OCI-LY1 (cell line): ENCODE measurements around the gene BBX.
A peak's percentile ranks its signal among the peaks of the same experiment; 100 is the strongest.

Experiments
- H2AFZ ChIP-seq: fragments of 200-600 bp; sonication (generic), shearing (Covaris generic); 2 replicates; pipeline ENCODE4 v1.6.0; 2014; ENCODE audit warnings: antibody characterized with exemption, mild to moderate bottlenecking, low read length
- H3F3A ChIP-seq: fragments of 200-600 bp; sonication (generic), shearing (Covaris generic); 2 replicates; pipeline ENCODE4 v1.6.0; 2014; ENCODE audit warnings: mild to moderate bottlenecking, antibody characterized with exemption, low read length, moderate library complexity; ENCODE audit not compliant: insufficient read depth
- H3K27ac ChIP-seq: fragments of 200-600 bp; sonication (generic); 2 replicates; pipeline ENCODE4 v1.5.1; 2014; ENCODE audit warnings: low read length, mixed run types, mild to moderate bottlenecking, low read depth; ENCODE audit not compliant: poor library complexity, severe bottlenecking
- H3K27me3 ChIP-seq: fragments of 200-600 bp; sonication (generic); 2 replicates; pipeline ENCODE4 v1.6.0; 2014; ENCODE audit warnings: antibody characterized with exemption, mild to moderate bottlenecking, low read length, moderate library complexity; ENCODE audit not compliant: insufficient read depth
- H3K36me3 ChIP-seq: fragments of 200-600 bp; sonication (generic); 2 replicates; pipeline ENCODE4 v1.6.1; 2014; ENCODE audit warnings: mild to moderate bottlenecking, antibody characterized with exemption, low read length, moderate library complexity, mixed read lengths; ENCODE audit not compliant: insufficient read depth
- H3K4me1 ChIP-seq: fragments of 200-600 bp; sonication (generic); 2 replicates; pipeline ENCODE4 v1.5.1; 2014; ENCODE audit warnings: mild to moderate bottlenecking, low read length, moderate library complexity; ENCODE audit not compliant: insufficient read depth, severe bottlenecking
- H3K4me2 ChIP-seq: fragments of 200-600 bp; sonication (generic), shearing (Covaris generic); 2 replicates; pipeline ENCODE4 v1.6.1; 2014; ENCODE audit warnings: low read length
- H3K4me3 ChIP-seq: fragments of 200-600 bp; sonication (generic); 2 replicates; pipeline ENCODE4 v1.5.1; 2014; ENCODE audit warnings: low read length, low read depth, mild to moderate bottlenecking, mixed read lengths; ENCODE audit not compliant: poor library complexity, severe bottlenecking
- H3K79me2 ChIP-seq: fragments of 200-600 bp; shearing (Covaris generic); 2 replicates; pipeline ENCODE4 v1.6.1; 2016; ENCODE audit warnings: mixed run types, low read length, mixed read lengths; ENCODE audit not compliant: insufficient read depth
- H3K9ac ChIP-seq: fragments of 200-600 bp; sonication (generic), shearing (Covaris generic); 2 replicates; pipeline ENCODE4 v1.6.1; 2014; ENCODE audit warnings: mild to moderate bottlenecking, low read length, mixed read lengths
- H3K9me2 ChIP-seq: fragments of 200-600 bp; sonication (generic), shearing (Covaris generic); 2 replicates; pipeline ENCODE4 v1.6.1; 2014; ENCODE audit warnings: low read depth, mild to moderate bottlenecking, low read length, mixed read lengths
- H3K9me3 ChIP-seq: fragments of 200-600 bp; shearing (Covaris generic); 2 replicates; pipeline ENCODE4 v1.6.1; 2014; ENCODE audit warnings: low read length, mixed read lengths
- H4K20me1 ChIP-seq: fragments of 200-600 bp; sonication (generic), shearing (Covaris generic); 2 replicates; pipeline ENCODE4 v1.6.0; 2016; ENCODE audit warnings: mild to moderate bottlenecking, low read length; ENCODE audit not compliant: insufficient read depth
- EZH2 ChIP-seq: fragments of 200-600 bp; sonication (generic), shearing (Covaris generic); IDR thresholded peaks from 2 replicates; pipeline ENCODE4 v1.8.0; 2017; ENCODE audit warnings: borderline replicate concordance, mixed run types, mild to moderate bottlenecking, antibody characterized with exemption, low read length, moderate library complexity, mixed read lengths
- TF ChIP-seq, protein P1 (sequence below): fragments of 200-600 bp; sonication (generic), shearing (Covaris generic); IDR thresholded peaks from 2 replicates; pipeline ENCODE4 v1.5.1; 2017; ENCODE audit warnings: mild to moderate bottlenecking, antibody characterized with exemption, low read length, moderate library complexity, mixed read lengths

The BBX gene

DNA sequence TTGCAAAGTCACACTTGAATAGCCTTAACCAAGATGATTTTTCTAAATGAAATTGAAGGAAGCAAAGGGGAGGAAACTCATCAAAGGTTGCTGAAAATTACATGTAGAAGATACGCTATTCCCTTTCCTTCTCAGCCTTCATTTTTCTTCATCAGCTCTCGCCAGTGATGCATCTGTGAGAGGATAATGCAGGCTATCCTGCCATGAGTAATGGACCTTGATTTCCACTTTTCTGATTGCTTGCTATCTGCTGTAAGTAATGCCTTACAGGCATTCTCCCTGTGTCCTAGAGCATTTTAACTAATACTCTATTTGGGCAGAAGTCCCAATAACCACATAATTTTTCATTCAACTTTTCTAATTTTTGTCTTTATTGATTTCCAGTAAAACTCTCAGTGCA, 162.6 kb downstream of the BBX start:
- Histone ChIP-seq H3K79me2 (no peaks in the 10 kb centered on the region), H3F3A (no peaks in the 10 kb centered on the region), H3K9me3 (no peaks in the 10 kb centered on the region), H3K9me2 (no peaks in the 10 kb centered on the region), H2AFZ (no peak overlapping the region), H3K4me1 (peaks cover 23% of the 10 kb centered on the region), H4K20me1 (no peaks in the 10 kb centered on the region), H3K36me3 (no peaks in the 10 kb centered on the region), H3K4me3 (no peak overlapping the region), H3K4me2 (no peak overlapping the region; the same call in 1 of the 2 replicates), H3K27me3 (no peaks in the 10 kb centered on the region), H3K27ac (no peak overlapping the region), H3K9ac (no peak overlapping the region)
- TF ChIP-seq, protein P1, sequence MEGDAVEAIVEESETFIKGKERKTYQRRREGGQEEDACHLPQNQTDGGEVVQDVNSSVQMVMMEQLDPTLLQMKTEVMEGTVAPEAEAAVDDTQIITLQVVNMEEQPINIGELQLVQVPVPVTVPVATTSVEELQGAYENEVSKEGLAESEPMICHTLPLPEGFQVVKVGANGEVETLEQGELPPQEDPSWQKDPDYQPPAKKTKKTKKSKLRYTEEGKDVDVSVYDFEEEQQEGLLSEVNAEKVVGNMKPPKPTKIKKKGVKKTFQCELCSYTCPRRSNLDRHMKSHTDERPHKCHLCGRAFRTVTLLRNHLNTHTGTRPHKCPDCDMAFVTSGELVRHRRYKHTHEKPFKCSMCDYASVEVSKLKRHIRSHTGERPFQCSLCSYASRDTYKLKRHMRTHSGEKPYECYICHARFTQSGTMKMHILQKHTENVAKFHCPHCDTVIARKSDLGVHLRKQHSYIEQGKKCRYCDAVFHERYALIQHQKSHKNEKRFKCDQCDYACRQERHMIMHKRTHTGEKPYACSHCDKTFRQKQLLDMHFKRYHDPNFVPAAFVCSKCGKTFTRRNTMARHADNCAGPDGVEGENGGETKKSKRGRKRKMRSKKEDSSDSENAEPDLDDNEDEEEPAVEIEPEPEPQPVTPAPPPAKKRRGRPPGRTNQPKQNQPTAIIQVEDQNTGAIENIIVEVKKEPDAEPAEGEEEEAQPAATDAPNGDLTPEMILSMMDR, result no peak
- no peak for TF ChIP-seq EZH2

- Histone ChIP-seq H3K27me3 (no peaks in the 10 kb centered on the region), H3K4me2 (no peak overlapping the region)
- TF ChIP-seq, protein P1, result 0 out of 2 replicates have a peak, but pooled peaks have one; percentile 5
- TF ChIP-seq EZH2, result no peak
Measured at GRCh38 chr3:107687056-107687581, 164.4 kb downstream of the BBX start.

GRCh38 chr3:107689355-107689754, 166.6 kb downstream of the BBX start:
- peaks cover 18% of the 10 kb centered on the region for H3K4me1 ChIP-seq
- TF ChIP-seq EZH2, result no peak
- TF ChIP-seq, protein P1, result no peak
- H3K9ac ChIP-seq, result no peak overlapping the region
- no peak overlapping the region for H3K27ac ChIP-seq
- H3K27me3 ChIP-seq, result no peaks in the 10 kb centered on the region
- H4K20me1 ChIP-seq, result no peaks in the 10 kb centered on the region
- H3K4me3 ChIP-seq, result no peak overlapping the region
- no peaks in the 10 kb centered on the region for H3K9me3 ChIP-seq
- H3K79me2 ChIP-seq, result no peaks in the 10 kb centered on the region
- no peaks in the 10 kb centered on the region for H3F3A ChIP-seq
- H3K36me3 ChIP-seq, result no peaks in the 10 kb centered on the region
- H3K4me2 ChIP-seq, result no peak overlapping the region
- no peak overlapping the region for H2AFZ ChIP-seq
- H3K9me2 ChIP-seq, result no peaks in the 10 kb centered on the region

More at GRCh38 chr3:107687056-107687581, 164.4 kb downstream of the BBX start:
- Histone ChIP-seq H3K79me2 (no peaks in the 10 kb centered on the region), H3K9ac (no peak overlapping the region), H4K20me1 (no peaks in the 10 kb centered on the region), H3K27ac (no peak overlapping the region), H3K9me3 (no peaks in the 10 kb centered on the region), H3K9me2 (no peaks in the 10 kb centered on the region), H3F3A (no peaks in the 10 kb centered on the region), H3K4me3 (no peak overlapping the region), H3K4me1 (peaks cover 23% of the 10 kb centered on the region), H2AFZ (no peak overlapping the region), H3K36me3 (no peaks in the 10 kb centered on the region)
